GM18511 (cell line): ENCODE data around the gene TIPRL.

ENCODE experiments used
- ATAC-seq: cut with Tn5 transposase; IDR thresholded peaks from one replicate; pipeline ENCODE4 v1.9.1; 2021; ENCODE audit warnings: mild to moderate bottlenecking, moderate library complexity; ENCODE audit not compliant: unreplicated experiment

TIPRL gene

DNA sequence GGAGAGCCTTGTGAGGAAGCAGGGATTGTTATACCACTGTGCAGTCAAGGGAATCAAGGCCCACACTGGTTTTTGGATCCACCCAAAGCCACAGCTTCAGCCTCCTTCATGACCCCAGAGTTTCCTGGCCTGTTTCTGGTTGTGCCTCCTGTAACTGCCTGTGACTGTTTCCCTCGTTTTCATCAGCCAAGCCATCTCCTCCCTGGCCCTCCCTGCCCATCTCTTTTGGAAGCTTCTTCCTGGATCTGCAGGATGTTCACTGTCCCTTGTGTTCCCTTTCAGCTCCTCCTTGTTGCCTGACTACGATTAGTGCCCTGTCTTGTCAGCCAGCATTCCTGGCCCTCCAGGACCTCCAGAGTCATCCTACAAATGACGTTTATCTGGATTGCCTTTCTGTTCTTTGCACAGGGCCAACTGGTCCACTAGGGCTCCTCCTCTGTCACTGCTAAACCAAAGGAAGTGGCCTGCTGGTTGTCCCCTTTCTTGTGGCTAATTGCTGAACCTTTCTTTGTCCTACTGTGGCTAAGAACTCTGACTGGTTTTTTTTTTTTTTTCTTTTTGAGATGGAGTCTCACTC, 65.0 kb downstream of the TIPRL start:
- ATAC-seq, result no peak

DNA sequence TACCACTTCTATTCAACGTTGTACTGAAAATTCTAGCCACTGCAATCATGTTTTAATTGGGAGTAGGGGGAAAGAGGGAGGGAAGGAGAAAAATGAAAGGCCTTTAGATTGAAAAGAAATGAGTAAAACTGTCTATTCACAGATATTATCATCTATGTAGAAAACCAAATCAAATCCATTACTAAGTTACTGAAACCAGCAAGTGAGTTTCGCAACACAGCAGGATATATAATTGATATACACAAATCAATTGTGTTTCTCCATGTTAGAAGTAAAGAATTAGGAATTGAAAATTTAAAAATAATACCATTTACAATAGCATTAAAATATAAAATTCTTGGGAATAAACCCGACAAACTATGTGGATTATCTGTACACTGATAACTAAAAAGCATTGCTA, 66.3 kb downstream of the TIPRL start:
- no peak for ATAC-seq

DNA sequence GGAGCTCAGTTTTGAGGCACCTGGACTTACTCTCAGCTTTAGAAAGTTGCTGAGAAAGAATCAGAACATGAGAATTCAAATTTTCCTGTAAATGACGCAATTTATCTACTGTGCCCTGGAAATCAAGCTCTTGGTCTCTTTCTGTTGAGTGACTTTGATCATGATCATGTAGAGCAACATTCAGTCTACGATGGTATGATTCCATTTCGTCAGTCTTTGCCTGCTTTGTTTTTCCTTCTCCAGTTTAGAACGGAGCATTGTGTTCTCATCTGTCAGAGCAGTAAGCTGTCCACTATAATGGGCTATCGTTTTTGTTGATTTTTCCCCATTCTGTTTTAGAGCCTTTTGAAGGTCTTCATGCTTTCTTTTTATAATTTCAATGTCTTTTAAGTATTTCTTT, 67.7 kb downstream of the TIPRL start:
- no peak for ATAC-seq
